ENCODE results near the gene MAPK11.

The MAPK11 gene

DNA sequence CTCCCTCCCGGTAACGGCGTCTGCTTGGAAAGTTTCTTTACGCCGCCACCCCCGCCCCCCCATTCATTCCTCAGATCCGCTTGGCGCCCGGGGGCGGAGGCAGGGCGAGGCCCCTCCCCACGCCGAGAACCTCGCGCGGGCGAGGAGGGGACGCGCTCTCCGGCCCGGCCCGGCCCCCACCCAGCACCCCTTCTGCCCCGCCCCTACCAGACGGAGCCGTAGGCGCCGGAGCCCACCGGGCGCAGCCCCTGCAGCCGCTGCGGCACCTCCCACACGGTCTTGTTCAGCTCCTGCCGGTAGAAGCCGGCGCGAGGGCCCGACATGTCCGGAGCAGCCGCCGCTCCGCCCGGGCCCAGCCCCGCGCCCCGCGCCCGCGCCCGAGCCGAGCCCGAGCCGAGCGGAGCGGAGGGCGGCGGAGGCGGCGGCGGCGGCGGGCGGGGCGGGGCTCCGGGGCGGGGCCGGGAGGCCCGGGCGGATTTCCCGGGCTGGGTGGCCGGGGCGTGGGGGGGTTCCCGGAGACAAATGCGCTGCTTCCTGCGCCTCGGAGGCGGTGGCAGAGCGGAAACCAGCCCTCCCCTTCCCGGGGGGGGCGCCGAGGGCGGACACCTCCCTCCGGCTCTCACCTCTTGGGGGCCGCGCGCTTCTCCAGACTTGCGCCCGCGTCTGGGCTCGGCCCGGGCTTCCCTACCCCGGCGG is at the start of gene MAPK11:
Gene MAPK11 (minus strand): TSS at position 411 of the 696 bp plus-strand sequence. CDS start 88 bp downstream, at position 323.
- DNase-seq (ENCODE audit: low read depth) = no peak

DNA sequence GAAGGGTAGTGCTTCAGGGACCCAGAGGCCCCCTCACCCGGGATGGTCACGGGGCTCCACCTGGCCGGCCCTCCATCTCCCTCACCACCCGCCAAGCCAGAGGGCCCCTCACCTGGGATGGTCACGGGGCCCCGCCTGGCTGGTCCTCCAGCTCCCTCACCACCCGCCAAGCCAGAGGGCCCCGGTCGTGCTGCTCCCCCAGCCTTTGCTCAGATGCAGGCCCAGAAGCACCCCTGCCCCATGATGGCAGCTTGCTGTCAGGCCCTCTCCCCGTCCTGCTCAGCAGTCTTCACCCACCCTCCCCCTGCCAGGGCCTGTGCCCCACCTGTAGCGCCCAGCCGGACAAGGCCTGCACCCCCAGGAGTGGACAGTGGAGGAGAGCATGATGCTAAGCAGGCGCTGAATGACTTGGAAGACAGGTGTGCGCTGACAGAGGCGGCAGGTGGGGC is 49.3 kb upstream of the MAPK11 start:
- no peak for DNase-seq (ENCODE audit: low read depth)

DNA sequence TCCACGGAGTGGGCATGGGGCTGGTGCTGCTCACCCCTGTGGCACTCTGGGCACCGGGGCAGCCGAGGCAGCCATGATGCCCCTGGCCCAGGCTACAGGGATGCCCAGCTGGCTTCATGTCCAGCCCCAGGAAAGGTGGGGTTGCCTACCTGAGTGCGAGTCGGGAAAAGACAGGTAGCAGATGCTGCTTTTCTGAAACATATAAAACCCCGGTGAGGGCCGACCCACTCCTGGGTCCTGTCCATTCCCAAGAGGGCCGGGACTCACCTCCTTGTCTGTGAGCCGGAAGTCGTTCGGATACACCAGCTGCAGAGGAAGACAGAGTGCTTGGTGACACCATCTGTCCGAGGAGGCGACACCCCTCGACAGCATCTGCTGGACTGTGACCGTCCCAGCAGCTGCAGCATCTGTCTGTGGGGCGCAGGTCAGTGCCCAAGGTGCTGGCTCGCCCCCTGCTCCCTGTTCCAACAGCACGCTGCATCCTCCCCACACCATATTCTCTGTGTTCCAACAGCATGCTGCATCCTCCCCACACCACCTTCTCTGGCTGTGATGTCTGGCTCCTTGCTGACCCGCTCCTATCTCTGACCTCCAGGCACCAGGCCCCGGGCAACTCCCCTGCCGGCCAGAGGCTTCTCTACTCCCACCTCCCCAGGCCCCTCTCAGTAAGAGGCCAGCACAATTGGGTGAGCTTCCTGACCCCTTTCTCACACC is 48.7 kb upstream of the MAPK11 start:
- DNase-seq (ENCODE audit: low read depth) = no peak

DNA sequence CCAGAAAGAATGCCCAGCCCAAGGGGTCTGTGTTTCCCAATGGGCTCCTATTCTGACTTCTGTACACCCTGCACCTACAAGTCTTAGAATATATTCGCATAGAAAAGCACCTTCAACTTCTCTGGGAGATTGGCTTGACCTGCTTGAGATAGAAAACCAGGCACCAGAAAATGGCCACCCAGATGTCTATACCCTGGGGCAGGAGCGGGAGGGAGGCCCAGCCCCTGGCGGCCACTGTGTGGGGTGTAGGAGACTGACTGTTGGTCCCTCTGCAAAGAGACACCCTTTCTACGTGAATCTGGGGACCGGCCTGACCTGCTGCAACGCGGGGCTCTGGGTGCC is 48.1 kb upstream of the MAPK11 start:
- DNase-seq (ENCODE audit: low read depth) = no peak

DNA sequence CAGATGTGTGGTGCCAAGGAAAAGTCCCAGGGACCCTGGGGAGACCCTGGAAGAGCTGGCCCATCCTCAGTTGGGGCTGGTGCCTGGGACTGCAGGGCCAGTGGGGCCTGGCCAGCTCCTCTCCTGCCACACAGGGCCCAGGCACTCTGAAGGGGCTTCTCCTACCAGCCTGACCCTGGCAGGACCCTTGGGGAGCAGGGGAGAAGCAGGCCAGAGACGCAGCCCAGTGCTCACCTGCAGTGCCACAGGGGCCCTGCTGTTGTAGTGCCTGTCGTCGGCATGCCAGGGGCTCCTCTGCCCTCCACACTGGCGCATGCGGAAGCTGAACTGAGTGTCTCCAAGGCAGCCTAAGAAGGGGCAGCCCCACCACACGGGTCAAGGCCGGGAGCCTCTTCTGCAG is 47.5 kb upstream of the MAPK11 start:
- no peak for DNase-seq (ENCODE audit: low read depth)

DNA sequence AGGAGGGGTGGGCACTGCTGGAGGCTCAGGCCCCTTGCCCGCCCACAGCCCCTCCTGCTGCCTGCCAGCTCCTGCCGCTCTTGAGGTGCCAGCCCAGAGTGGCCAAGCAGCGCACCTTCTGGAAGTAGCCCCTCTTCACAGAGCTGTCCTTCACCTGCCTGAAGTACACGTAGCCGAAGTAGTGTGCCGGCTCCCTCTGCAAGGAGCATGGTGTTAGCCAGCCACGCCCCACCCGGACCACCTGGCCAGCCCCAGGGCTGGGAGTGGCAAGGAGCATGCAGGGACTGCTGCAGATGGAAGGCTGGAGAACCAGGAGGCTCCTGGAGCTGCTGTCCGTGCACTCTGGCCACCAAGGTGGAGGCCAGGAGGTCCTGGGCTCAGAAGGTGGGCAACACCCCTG is 47.0 kb upstream of the MAPK11 start:
- no peak for DNase-seq (ENCODE audit: low read depth)

DNA sequence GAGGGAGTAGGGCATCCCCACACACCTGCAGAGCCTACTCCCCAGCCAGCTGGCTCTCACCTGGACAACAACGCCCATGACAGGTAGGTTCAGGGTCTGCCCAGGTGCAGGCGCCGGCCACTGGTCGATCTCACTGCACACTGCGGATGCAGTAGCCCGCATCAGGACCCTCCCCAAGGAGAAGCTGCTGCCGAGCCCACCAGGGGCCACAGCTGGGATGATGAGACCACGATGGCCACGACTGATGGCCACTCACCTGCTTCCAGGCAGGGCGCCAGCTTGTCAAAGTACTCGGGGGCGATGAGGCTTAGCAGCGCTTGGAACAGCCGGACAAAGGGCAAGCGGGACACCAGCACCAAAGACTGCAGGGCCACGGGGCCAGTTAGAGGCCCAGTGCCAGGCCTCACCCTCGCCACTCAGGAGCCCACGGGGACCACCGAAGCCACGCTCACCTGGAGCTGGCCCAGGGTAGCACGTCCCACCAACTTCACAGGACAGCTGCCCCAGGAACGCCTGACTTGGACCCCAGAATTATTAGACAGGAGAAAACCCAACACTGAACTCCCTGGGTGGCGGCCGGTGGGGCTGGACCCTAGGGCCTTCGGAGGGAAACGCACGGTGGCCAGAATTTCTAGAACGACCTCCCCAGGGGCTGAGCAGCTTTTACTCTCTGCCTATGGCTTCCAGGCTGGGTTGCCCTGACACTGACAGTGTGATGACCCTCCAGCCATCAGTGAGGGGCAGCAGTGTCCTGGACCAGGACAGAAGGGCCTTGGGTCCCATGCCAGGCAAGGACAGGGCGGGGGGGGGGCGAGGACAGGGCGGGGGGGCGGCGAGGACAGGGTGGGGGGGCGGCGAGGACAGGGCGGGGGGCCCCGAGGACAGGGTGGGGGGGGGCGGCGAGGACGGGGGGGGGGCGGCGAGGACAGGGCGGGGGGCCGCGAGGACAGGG is 46.2 kb upstream of the MAPK11 start:
- DNase-seq (ENCODE audit: low read depth) = no peak

DNA sequence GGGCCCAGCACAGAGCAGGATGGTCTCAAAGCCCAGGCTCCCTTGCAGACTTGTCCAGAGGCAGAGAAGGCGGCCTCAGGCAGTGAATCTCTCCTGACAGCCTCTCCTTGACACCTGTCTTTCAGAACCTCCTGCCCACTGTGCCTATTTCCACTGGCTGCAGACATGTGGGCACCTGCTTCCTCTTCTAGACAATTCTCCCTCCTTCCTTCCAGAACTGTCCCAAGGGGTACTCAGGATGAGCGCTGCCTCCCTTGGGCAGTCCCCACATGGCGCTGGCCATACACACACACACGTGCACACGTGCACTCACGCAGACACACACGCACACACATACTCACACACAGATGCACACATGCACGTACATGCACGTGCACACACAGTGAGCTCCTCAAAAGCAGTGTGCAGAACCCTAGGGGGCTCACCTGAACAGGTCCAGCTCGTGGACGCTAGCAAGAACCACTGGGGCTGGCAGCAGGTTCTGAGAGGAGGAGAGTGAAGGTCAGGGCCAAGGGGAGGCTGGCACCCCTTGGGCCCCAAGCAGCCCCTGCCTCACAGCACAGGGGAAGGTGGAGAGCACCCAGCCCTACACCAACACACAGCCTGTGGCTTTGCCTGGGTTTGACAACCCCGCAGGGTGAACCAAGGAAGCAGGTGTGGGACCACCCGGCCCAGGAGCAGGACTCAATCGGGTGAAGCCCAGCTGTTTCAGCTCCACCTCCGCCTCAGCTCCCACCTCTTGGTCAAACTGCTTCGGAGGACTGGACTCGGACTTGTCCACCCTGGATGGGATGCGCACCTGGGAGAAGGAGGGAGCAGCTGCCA is 45.3 kb upstream of the MAPK11 start:
- no peak for DNase-seq (ENCODE audit: low read depth)

DNA sequence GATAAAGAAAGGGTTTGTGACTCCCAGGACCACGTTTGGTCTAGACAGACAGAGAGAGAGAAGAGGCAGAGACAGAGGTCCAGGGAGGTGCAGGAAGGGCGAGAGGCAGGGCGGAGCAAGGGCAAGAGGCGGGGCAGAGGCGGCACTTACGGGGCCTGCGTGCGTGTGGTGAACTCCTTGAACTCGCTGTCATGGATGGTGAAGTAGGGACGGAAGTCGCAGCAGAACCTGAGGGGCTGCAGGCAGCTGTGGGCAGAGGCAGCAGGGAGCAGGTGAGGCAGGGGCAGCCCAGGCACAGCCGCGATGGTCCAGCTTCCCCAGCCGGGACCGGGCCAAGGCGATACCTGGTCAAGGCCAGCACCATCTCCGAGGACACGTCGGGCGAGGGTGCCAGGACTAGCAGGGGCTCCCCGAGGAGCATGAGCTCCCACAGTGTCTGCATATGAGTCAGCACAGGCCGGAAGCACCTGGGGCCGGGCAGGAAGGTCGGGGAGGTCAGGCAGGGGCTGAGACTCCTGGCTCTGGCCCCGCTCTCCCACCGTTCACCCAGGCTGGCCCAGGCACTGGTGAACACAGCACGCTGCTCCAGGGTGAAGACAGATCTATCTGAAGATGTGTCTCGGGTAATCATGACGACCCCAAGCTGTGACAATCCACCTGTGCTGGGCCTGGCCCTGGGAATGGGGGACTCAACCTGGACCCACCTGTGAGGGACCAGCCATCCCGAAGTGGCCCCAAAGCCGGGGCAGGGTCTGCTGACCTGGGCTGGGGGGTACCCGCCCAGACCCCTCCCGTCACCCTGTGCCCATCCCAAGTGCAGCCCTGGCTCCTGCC is 44.5 kb upstream of the MAPK11 start:
- peak; percentile 44 for DNase-seq (ENCODE audit: low read depth)

DNA sequence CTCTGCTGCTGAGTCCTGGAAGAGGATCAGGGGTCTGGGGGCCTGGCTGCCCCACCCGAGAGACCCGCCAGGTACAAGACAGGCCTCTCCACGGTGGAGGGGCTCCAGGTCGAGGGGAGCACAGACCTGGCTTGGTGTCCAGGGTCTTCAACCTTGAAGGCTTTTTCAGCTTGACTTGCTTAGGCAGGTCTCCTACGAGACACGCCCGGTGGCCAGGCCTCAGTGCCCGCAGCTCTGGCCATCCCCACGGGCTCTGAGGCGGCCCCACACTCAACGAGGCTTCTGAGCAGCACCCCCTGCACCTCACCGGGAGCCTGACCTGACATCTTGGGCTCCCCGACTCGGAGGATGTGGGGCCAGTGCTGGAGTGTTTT is 43.9 kb upstream of the MAPK11 start:
- no peak for DNase-seq (ENCODE audit: low read depth)

DNA sequence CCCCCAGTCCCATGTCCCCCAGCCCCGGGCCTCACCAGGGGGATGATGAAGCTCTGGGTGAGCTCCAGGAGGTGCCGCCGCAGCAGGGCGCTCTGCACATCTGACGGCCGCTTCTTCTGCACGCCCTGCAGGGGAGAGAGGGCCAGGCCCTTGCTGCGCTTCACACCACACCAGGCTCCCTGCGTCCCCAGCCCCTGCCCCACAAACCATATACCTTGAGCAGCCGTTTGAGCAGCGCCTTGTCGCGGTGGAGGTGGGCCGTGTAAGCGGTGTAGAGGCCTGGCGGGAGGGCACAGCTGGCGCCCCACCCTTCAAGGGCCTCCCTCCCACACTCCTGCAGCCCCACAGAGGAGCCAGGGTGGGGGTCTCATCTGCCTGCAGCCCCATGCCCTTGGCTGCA is 43.4 kb upstream of the MAPK11 start:
- no peak for DNase-seq (ENCODE audit: low read depth)

DNA sequence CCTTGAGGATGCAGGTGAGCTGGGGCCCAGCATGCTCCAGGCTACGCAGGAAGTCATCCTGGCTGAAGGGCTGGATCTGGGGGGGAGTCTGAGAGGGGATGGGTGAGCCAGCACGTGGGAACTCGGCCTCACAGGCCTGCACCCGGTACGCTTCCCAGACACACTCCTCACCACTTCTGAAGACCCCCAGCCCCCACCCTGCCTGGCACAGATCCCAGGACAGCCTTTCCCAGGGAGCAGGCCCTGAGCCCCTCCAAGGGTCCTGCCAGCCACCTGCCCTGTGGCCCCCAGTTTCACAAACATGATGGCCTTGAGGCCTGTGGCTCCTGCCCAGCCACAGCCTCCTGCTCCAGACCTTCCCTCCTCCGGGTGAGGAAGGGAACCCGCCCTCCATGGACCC is 42.8 kb upstream of the MAPK11 start:
- DNase-seq (ENCODE audit: low read depth) = no peak

DNA sequence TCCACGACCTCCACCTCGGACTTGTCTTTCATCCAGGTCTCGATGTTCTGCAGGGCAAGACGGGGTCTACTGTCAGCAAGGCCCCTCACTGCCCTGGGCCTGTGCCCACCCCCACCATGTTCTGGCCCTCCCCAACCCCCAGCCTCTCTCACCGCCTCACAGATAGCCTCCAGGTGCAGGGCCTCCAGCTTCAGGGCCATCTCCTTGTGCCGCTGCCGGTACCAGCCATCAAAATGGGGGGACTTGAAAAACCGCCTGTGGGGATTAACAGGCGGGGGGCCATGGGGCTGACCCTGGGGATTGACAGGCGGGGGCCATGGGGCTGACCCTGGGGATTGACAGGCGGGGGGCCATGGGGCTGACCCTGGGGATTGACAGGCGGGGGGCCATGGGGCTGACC is 42.2 kb upstream of the MAPK11 start:
- no peak for DNase-seq (ENCODE audit: low read depth)

DNA sequence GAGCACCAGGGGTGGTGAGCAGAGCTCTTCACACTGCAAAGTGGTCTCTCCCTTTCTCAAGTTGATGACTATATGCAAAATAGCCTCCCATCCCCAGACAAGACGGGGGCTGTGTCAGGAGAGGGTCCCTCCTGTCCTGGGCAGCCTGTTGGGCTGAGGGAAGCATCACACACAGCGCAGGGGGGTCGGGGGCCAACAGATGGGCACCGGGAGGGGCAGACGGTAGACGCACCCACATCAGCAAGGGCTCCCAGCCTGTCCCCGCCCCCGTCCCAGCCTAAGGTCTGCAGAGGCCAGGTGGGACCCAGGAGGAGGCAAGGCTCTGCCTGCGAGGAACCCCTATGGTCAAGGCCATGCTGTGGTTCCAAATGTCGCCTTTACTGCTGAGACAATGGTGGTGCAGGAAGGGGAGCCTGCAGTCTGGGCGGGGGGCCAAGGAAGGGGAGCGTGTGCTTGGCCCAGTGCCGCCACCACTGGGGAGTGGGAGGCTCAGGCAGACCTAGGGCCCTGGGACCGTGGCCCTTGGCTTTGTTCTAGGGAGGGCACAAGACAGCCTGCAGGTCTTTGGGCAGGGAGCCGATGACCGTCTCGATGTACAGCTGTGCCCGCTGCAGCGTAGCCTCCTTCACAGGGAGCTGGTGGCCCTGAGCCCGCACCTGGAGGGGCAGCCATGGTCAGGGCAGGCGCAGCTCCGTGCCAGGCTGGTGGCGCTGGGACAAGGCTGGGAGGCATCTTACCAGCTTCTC is 41.6 kb upstream of the MAPK11 start:
- no peak for DNase-seq (ENCODE audit: low read depth)

DNA sequence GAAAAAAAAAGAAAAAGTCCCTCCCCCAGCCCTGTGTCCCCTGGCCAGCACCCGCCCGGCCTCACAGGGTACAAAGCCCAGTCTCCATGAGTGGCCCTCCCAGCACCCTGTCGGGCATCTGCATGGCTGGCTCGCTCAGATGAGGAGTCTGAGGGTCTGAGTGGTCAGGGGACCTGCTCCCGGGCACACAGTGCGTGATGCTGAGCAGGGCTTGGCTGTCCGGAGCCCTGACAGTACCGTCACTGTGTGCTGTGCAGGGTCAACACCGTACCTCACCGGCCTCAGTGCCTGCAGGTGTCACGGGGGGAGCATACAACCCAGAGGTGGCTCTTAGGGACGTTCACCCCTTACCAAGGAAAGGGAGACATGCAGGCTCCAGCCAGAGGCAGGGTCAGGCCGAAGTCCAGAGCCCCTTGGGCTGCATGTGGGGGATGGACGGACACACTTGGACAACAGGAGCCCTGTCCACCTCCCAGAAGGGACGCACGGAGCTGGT is 40.8 kb upstream of the MAPK11 start:
- no peak for DNase-seq (ENCODE audit: low read depth)

DNA sequence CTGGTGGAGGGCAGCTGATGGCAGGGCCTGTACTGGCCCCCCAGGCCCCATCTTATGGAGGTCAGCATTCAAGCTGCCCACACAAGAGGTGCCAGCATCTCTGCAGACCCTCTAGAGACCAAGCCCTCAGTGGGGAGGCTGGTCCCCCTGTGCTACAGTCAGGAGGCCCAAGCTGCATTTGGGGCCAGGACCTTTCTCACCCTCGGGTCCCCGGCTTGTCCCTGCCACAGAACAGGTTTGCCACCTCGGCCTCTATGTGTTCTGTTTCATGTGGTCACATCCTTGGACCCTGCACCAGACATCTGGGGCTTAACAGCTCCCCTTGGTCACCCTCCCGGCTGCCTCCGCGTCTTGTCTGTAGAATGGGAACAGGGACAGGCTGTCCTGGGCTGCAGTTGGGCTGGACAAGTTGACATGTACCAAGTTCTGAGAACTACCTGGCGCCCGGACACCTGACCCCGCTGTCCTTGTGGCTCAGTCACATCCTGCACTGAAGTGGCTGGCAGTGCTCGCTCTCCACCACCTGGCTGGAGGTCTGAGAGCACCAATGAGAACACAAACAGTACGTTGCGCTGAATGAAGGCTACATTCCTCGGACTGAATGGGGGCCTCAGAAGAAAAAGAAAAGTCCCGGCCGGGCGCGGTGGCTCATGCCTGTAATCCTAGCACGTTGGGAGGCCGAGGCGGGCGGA is 40.0 kb upstream of the MAPK11 start:
- no peak for DNase-seq (ENCODE audit: low read depth)

DNA sequence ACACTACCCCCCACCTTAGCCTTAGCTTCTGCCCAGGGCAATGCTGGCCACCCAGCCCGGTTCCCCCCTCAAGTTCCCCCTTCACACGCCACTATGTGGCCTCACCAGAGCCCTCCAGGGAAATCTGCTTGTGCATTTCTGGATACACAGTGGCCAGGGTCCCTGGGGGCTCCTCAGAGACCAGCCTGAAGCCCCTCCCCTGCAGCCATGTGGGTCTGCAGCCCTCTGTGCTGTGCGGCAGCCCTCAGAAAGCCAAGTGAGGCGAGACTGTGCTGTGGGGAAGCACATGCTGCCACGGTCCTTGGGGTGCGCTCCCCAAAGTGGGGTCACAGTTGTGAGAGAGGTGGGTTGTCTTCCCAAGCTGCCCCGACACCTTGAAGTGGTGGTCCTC is 39.4 kb upstream of the MAPK11 start:
- DNase-seq (ENCODE audit: low read depth) = no peak

DNA sequence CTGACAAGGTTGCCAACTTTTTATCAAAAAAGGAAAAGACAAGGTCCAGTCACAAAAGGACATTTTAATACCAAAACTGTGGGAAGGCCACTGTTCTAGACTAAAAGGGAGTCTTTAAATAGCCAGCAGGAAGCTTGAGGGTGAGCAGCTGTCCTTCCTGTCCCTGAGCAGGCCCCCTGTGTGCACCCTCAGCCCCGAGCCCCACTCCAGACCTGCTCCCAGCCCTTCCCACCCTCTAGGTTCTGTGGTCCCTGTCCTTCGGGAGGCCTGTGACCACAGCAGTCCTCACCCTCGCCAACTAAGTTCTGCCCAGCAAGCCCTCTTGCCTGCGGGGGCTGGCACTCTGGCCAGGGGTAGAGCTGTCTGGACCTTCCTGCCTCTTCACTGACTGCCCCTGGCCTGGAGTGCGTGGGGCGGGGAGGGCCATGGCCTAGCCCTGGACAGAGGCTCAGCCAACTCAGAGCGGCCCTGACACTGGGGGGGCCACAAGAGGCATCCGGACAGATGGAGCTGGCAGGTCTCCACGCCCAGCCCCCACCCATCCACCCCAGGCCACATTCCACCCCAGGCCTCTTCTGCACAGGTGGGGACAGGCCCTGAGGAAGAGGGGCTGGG is 38.9 kb upstream of the MAPK11 start:
- no peak for DNase-seq (ENCODE audit: low read depth)

DNA sequence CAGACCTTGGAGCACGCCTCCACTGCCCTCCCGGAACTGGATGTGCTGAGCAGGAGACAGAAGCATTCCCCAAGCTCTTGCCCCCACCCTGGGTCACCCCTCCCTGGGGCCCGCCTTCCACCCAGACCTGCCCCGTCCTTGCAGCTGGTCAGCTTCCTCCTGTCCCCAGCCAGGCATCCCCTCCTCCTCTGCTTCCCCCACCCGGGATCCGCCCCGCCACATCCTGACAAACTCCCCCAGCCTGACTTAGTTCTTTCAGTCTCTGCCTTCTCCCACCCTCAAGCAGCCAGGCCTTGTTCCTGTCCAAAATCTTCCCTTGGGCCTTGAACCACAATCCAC is 38.4 kb upstream of the MAPK11 start:
- no peak for DNase-seq (ENCODE audit: low read depth)
